Measurements from ENCODE around the gene C6orf118. TPM values are rescaled to one million over a fixed set of nuclear protein-coding genes. Genes with fewer than 3 reads are reported as not detected.

Gene C6orf118
- total RNA-seq, 6 donors from 2014 or later = 3.5 to 48.3 (median 13.8) TPM; not detected in 1

GRCh38 chr6:165243801-165244200 lies 65.6 kb downstream of the C6orf118 start:
- no peak for TF ChIP-seq POLR2A (IDR thresholded peaks at IDR 0.05)
- no peak for TF ChIP-seq CTCF (IDR thresholded peaks at IDR 0.05)
- TF ChIP-seq POLR2AphosphoS5 (IDR thresholded peaks at IDR 0.05) = no peak
- TF ChIP-seq EP300 (IDR thresholded peaks at IDR 0.05) = no peak
- Histone ChIP-seq H3K27ac (no peak overlapping the region), H3K4me1 (no peaks in the 10 kb centered on the region), H3K36me3 (no peaks in the 10 kb centered on the region), H3K9me3 (no peaks in the 10 kb centered on the region), H3K4me3 (no peak overlapping the region), H3K27me3 (no peaks in the 10 kb centered on the region)
- 53 to 71% methylated on average over 5 of the region's 5 CpGs for WGBS, 2 donors
- ATAC-seq (ENCODE audit: low FRiP score in 2 of 2) (peak in 1 of 2 donors; percentile 31), DNase-seq (no peak)

- Histone ChIP-seq H3K4me1 (no peaks in the 10 kb centered on the region), H3K27me3 (no peaks in the 10 kb centered on the region), H3K4me3 (no peak overlapping the region), H3K36me3 (no peaks in the 10 kb centered on the region), H3K9me3 (peaks cover 0 to 17% (median 9%) of the 10 kb centered on the region in 4 donors), H3K27ac (no peak overlapping the region)
- DNase-seq (no peak), ATAC-seq (ENCODE audit: low FRiP score in 2 of 2) (no peak)
- 60 to 76% methylated on average over 1 of the region's 1 CpG for WGBS, 2 donors
- TF ChIP-seq POLR2A (IDR thresholded peaks at IDR 0.05) = no peak
- TF ChIP-seq CTCF (IDR thresholded peaks at IDR 0.05) = no peak
- no peak for TF ChIP-seq EP300 (IDR thresholded peaks at IDR 0.05)
- no peak for TF ChIP-seq POLR2AphosphoS5 (IDR thresholded peaks at IDR 0.05)
These were observed 73.1 kb downstream of the C6orf118 start for GRCh38 chr6:165236326-165236725.

GRCh38 chr6:165232731-165233488 lies 76.5 kb downstream of the C6orf118 start:
- H3K36me3 ChIP-seq = no peaks in the 10 kb centered on the region
- H3K4me1 ChIP-seq = no peaks in the 10 kb centered on the region
- 65 to 76% methylated on average over 8 of the region's 8 CpGs for WGBS, 2 donors
- no peak overlapping the region for H3K4me3 ChIP-seq
- H3K27me3 ChIP-seq = no peaks in the 10 kb centered on the region
- ATAC-seq (ENCODE audit: low FRiP score in 2 of 2) (peak in 1 of 2 donors; percentile 32), DNase-seq (no peak)
- TF ChIP-seq CTCF (IDR thresholded peaks at IDR 0.05) = no peak
- H3K27ac ChIP-seq = no peak overlapping the region
- peaks cover 0 to 19% (median 9%) of the 10 kb centered on the region in 4 donors for H3K9me3 ChIP-seq

- WGBS, 2 donors = 60 to 61% methylated on average over 17 of the region's 17 CpGs
- no peaks in the 10 kb centered on the region for H3K4me1 ChIP-seq
- no peak overlapping the region for H3K27ac ChIP-seq
- TF ChIP-seq EP300 (IDR thresholded peaks at IDR 0.05) (no peak), CTCF (IDR thresholded peaks at IDR 0.05) (peak in 3 of 6 experiments; percentile 15 to 31 (median 28))
- ATAC-seq (ENCODE audit: low FRiP score in 2 of 2) (peak in 1 of 2 donors; percentile 45), DNase-seq (no peak)
- H3K27me3 ChIP-seq = no peaks in the 10 kb centered on the region
- H3K36me3 ChIP-seq = no peaks in the 10 kb centered on the region
- no peak overlapping the region for H3K4me3 ChIP-seq
- peaks cover 0 to 16% (median 8%) of the 10 kb centered on the region in 4 donors for H3K9me3 ChIP-seq
These were observed 77.5 kb downstream of the C6orf118 start for GRCh38 chr6:165231581-165232561.
